HepG2 (cell line): ENCODE results near the gene SNRPD3. TPM values are rescaled to one million over a fixed set of nuclear protein-coding genes. Genes with fewer than 3 reads are reported as not detected.

ENCODE experiments used
- ARNT ChIP-seq: fragments of 450-650 bp; IDR thresholded peaks from 2 replicates; pipeline ENCODE4 v1.6.1; 2017
- PAX8 ChIP-seq: sonication (generic); formaldehyde crosslinking; IDR thresholded peaks from 2 replicates; pipeline ENCODE4 v1.8.0; 2022; ENCODE audit warnings: mild to moderate bottlenecking, missing genetic modification reagents, borderline replicate concordance
- RERE ChIP-seq: IDR thresholded peaks from 2 replicates; pipeline ENCODE4 v1.6.1; 2016; ENCODE audit warnings: low read depth, missing genetic modification reagents, missing compliant biosample characterization
- SOX5 ChIP-seq: IDR thresholded peaks from 2 replicates; pipeline ENCODE4 v1.6.1; 2016; ENCODE audit warnings: borderline replicate concordance
- ZBTB40 ChIP-seq, 2 experiments: fragments of 450-650 bp in 1 of 2; sonication (generic) in 1 of 2; formaldehyde crosslinking in 1 of 2; IDR thresholded peaks; 2 replicates each; pipeline versions ENCODE4 v1.6.1 to v1.8.0; 2016 to 2022; ENCODE audit warnings: antibody characterized with exemption in 1 of 2, mild to moderate bottlenecking in 1 of 2, missing genetic modification reagents in 1 of 2
- polyA plus RNA-seq, 8 experiments: library from polyadenylated mRNA; depleted of rRNA in 3 of 8; stranded (reverse) in 7 of 8; unstranded in 1 of 8; fragments of >200 nt; fragmentation: Illumina TruSeq in 4 of 8; extraction: Trizol in 4 of 8; gene quantifications; 2 replicates each; pipeline versions ENCODE4 v1.2.1 to v1.2.3, GENCODE V29; 2011 to 2016; ENCODE audit warnings: low read depth in 4 of 8, missing spikeins in 1 of 8, mixed read lengths in 1 of 8; ENCODE audit not compliant: insufficient read depth in 1 of 8
- total RNA-seq, 5 experiments: library from RNA; depleted of rRNA; stranded (reverse); fragments of >200 nt; fragmentation: Illumina TruSeq; extraction: Trizol; gene quantifications; 2 replicates each; pipeline ENCODE4 v1.2.3, GENCODE V29; 2016; ENCODE audit warnings: low read depth in 1 of 5

SNRPD3 gene
- total and polyA plus RNA-seq, 2 of the 13 experiments (the other 11 are each of a cell fraction or from before 2014, with no cell fraction given) = 110 to 209 TPM

GRCh38 chr22:24578355-24579257 is 22.8 kb downstream of the SNRPD3 start (continued):
- no peak for TF ChIP-seq ZBTB40 (IDR thresholded peaks at IDR 0.05)
- no peak for TF ChIP-seq ZBTB40 (CRISPR knock-in tag; IDR thresholded peaks at IDR 0.05)
- TF ChIP-seq SOX5 (CRISPR knock-in tag) = peak; percentile 96
- TF ChIP-seq ARNT = no peak
- no peak for TF ChIP-seq PAX8
- peak; percentile 84 for TF ChIP-seq RERE
